GM12878 (cell line): ENCODE results near the gene ENOX2. TPM values are rescaled to one million over a fixed set of nuclear protein-coding genes. Genes with fewer than 3 reads are reported as not detected.

Experiments used
- ATAC-seq: fragments of 200-7000 bp; cut with Tn5 transposase; 3 replicates; pipeline ENCODE4 v1.9.1; 2020; ENCODE audit warnings: mild to moderate bottlenecking, moderate library complexity
- BruUV-seq: library from RNA; stranded (reverse); fragments of 400-500 nt; replicated peaks from 2 replicates; lab custom pipeline; 2021; lab: Mats Ljungman, UMichigan
- CTCF ChIA-PET: fragments of 300-600 bp; sonication (Branson Sonifier 250); formaldehyde crosslinking; extraction: SDS; loops from one replicate; lab custom pipeline; 2021; ENCODE audit warnings: inconsistent platforms; lab: Yijun Ruan, JAX
- POLR2A ChIA-PET: fragments of 350-600 bp; formaldehyde crosslinking; extraction: SDS; loops from one replicate; lab custom pipeline; 2021; ENCODE audit warnings: inconsistent platforms; lab: Charles Lee
- RAD21 ChIA-PET: fragments of 300-600 bp; sonication (Branson Sonifier 250); formaldehyde crosslinking; loops from one replicate; lab custom pipeline; 2023; ENCODE audit warnings: antibody characterized with exemption; ENCODE audit not compliant: unreplicated experiment; lab: Charles Lee
- SMC1A ChIA-PET: fragments of 300-600 bp; sonication (Branson Sonifier 250); formaldehyde crosslinking; loops from one replicate; lab custom pipeline; 2023; ENCODE audit not compliant: unreplicated experiment, uncharacterized antibody; lab: Charles Lee
- DNase-seq: peaks from one replicate; pipeline ENCODE4 v3.0.0-alpha.2; 2011; ENCODE audit warnings: low read depth, low spot score
- FAIRE-seq: peaks from 3 replicates; lab custom pipeline; 2011; peaks lifted over from hg19 to GRCh38; lab: Jason Lieb, UNC
- H2AFZ ChIP-seq: 2 replicates; pipeline ENCODE4 v1.6.0; 2011; ENCODE audit warnings: low read depth, low read length, control low read depth; ENCODE audit not compliant: control insufficient read depth
- H3K27ac ChIP-seq: 2 replicates; pipeline ENCODE4 v1.5.1; 2011; ENCODE audit warnings: control low read depth; ENCODE audit not compliant: control insufficient read depth, insufficient read depth
- H3K27me3 ChIP-seq, 2 experiments: replicated peaks in 1 of 2; 2 replicates each; pipeline versions ENCODE4 v1.6.0 to v1.6.1; 2011; ENCODE audit warnings: low read length in 1 of 2; ENCODE audit not compliant: control insufficient read depth in 2 of 2, insufficient read depth in 2 of 2
- H3K36me3 ChIP-seq, 2 experiments: 2 replicates each; pipeline ENCODE4 v1.5.1; 2011; ENCODE audit warnings: low read length in 1 of 2; ENCODE audit not compliant: control insufficient read depth in 2 of 2, insufficient read depth in 2 of 2
- H3K4me1 ChIP-seq: 2 replicates; pipeline ENCODE4 v1.6.1; 2011; ENCODE audit warnings: mild to moderate bottlenecking, low read length, moderate library complexity, mixed read lengths; ENCODE audit not compliant: control insufficient read depth, insufficient read depth
- H3K4me2 ChIP-seq: 2 replicates; pipeline ENCODE4 v1.6.0; 2011; ENCODE audit warnings: control low read depth; ENCODE audit not compliant: control insufficient read depth, insufficient read depth
- H3K4me3 ChIP-seq: fragments of 200-600 bp; sonication (generic); 2 replicates; pipeline ENCODE4 v1.5.1; 2016
- H3K79me2 ChIP-seq: 2 replicates; pipeline ENCODE4 v1.6.0; 2011; ENCODE audit warnings: low read length; ENCODE audit not compliant: control insufficient read depth, insufficient read depth
- H3K9ac ChIP-seq: 2 replicates; pipeline ENCODE4 v1.8.0; 2011; ENCODE audit warnings: low read length, control low read depth, mixed read lengths; ENCODE audit not compliant: control insufficient read depth, insufficient read depth
- H3K9me3 ChIP-seq: replicated peaks from 3 replicates; pipeline ENCODE4 v1.5.1; 2011; ENCODE audit warnings: mild to moderate bottlenecking, low read length; ENCODE audit not compliant: control insufficient read depth, insufficient read depth
- H4K20me1 ChIP-seq: 2 replicates; pipeline ENCODE4 v1.6.0; 2011; ENCODE audit not compliant: control insufficient read depth, insufficient read depth
- KDM1A ChIP-seq: fragments of 200-600 bp; sonication (generic); IDR thresholded peaks from 2 replicates; pipeline ENCODE4 v1.6.1; 2016; ENCODE audit warnings: borderline replicate concordance
- TARDBP ChIP-seq: IDR thresholded peaks from 2 replicates; pipeline ENCODE4 v1.6.1; 2016; ENCODE audit warnings: borderline replicate concordance
- WGBS: methylation state at CpG from one replicate; pipeline ENCODE4 v1.1.6; 2016; ENCODE audit warnings: low lambda C conversion rate; ENCODE audit not compliant: insufficient replicate concordance, insufficient coverage; ENCODE audit errors: missing lambda C conversion rate; 5-methylcytosine and 5-hydroxymethylcytosine counted together
- in situ Hi-C: fragments of 300-500 bp; cut with MboI; formaldehyde crosslinking; loops from 9 replicates; pipeline ENCODE4 v1.14.3; 2018; ENCODE audit warnings: mixed read lengths
- intact Hi-C: fragments of 100-400 bp; cut with micrococcal nuclease; formaldehyde crosslinking; loops from one replicate; pipeline ENCODE4 v1.14.2; 2022; ENCODE audit not compliant: unreplicated experiment
- polyA plus RNA-seq, 11 experiments: library from polyadenylated mRNA; depleted of rRNA in 4 of 11; unstranded in 6 of 11; stranded (reverse) in 5 of 11; fragments of >200 nt; fragmentation: Nextera tagmentation in 4 of 11; fragmentation: Illumina TruSeq in 1 of 11; extraction: Ambion mirVana in 4 of 11; extraction: Trizol in 1 of 11; gene quantifications; 1 replicate in 1 of 11; 2 replicates in 10 of 11; pipeline versions ENCODE4 v1.2.1 to v1.2.3, GENCODE V29; 2011 to 2016; ENCODE audit warnings: inconsistent platforms in 2 of 11, missing spikeins in 2 of 11, low read depth in 1 of 11
- total RNA-seq, 4 experiments: library from RNA; depleted of rRNA in 3 of 4; stranded (reverse); fragments of >200 nt in 3 of 4; fragmentation: Illumina TruSeq in 1 of 4; extraction: Trizol in 1 of 4; gene quantifications; 2 replicates each; pipeline versions ENCODE4 v1.2.1 to v1.2.3, GENCODE V29; 2013 to 2021
- TF ChIP-seq, protein P1 (sequence below): fragments of 150-350 bp; IDR thresholded peaks from 2 replicates; pipeline ENCODE4 v1.6.1; 2016; ENCODE audit warnings: low read depth, low read length

The ENOX2 gene
- total and polyA plus RNA-seq, 10 of the 15 experiments (the other 5 are each of a cell fraction or from before 2014, with no cell fraction given) = 3.2 to 13.0 (median 7.7) TPM

DNA sequence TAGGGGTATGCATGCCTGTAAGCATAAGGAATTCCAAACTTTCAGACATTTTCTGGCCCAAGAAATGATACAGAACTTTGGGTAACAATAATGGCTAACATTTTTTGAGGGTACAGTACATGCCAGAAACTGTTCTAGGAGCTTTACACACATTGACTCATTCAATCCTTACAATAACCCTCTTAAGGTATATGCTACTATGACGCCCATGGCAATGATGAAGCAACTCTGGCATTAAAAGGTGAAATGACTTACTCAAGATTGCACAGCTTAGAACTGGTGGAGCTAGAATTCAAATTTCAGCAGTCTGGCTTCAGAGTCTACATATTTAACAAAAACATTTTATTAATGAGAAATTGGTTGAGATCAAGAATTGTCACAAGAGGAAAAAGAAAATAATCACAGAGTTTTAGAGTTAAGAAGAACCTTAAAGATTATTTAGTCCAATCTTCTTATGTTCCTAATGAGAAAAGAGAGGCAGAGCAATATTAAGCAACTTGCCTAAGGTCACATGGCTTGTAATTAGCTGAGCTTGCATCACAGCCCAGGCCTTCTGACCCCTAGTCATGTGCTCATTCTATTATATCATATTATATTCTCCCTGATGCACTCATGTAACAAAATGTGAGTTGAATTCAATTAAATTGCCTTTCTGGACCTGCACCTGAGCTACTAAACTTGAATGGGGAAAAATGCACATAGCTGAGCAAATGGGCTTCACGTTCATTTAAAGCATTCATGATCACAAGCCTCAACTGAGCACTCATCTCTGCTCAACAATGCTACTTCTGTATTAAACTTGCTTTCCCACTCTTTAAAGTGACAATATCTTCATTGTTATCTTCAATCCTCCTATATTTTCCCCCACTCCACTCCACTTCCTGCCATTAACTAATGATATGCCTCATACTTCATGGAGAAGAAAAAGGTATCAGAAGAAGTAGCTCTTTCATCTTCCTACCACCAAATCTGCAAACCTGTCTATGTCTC, 73.2 kb downstream of the ENOX2 start:
- in situ Hi-C loops (no loop called here), intact Hi-C loops (no loop called here)
- no peak overlapping the region for H2AFZ ChIP-seq
- no peaks in the 10 kb centered on the region for H3K4me1 ChIP-seq
- H3K4me2 ChIP-seq = no peak overlapping the region
- no peaks in the 10 kb centered on the region for H3K9me3 ChIP-seq
- H3K9ac ChIP-seq = no peak overlapping the region
- no peaks in the 10 kb centered on the region for H4K20me1 ChIP-seq
- FAIRE-seq = no peak
- SMC1A ChIA-PET = interaction anchor here (1.3 kb wide), 1 partner anchor 13 kb away, joined by 3 read pairs; no protein-coding TSS in a partner anchor
- no peak for TF ChIP-seq KDM1A
- no peak for TF ChIP-seq TARDBP
- TF ChIP-seq, protein P1, sequence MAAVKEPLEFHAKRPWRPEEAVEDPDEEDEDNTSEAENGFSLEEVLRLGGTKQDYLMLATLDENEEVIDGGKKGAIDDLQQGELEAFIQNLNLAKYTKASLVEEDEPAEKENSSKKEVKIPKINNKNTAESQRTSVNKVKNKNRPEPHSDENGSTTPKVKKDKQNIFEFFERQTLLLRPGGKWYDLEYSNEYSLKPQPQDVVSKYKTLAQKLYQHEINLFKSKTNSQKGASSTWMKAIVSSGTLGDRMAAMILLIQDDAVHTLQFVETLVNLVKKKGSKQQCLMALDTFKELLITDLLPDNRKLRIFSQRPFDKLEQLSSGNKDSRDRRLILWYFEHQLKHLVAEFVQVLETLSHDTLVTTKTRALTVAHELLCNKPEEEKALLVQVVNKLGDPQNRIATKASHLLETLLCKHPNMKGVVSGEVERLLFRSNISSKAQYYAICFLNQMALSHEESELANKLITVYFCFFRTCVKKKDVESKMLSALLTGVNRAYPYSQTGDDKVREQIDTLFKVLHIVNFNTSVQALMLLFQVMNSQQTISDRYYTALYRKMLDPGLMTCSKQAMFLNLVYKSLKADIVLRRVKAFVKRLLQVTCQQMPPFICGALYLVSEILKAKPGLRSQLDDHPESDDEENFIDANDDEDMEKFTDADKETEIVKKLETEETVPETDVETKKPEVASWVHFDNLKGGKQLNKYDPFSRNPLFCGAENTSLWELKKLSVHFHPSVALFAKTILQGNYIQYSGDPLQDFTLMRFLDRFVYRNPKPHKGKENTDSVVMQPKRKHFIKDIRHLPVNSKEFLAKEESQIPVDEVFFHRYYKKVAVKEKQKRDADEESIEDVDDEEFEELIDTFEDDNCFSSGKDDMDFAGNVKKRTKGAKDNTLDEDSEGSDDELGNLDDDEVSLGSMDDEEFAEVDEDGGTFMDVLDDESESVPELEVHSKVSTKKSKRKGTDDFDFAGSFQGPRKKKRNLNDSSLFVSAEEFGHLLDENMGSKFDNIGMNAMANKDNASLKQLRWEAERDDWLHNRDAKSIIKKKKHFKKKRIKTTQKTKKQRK = no peak
- TF ChIP-seq, all 136 proteins: peak for 0
- ChIA-PET RAD21 (no interaction called here), POLR2A (no interaction called here), CTCF (interaction anchor here (0.6 kb wide), 2 partner anchors 8 to 23 kb away, joined by 3 to 4 read pairs; no protein-coding TSS in a partner anchor)
- ATAC-seq (no peak), DNase-seq (no peak)
- no TSS peak for BruUV-seq
- H3K27me3 ChIP-seq = no peaks in the 10 kb centered on the region
- WGBS = 53% methylated on average over 2 of the region's 2 CpGs
- no peaks in the 10 kb centered on the region for H3K79me2 ChIP-seq
- no peak overlapping the region for H3K4me3 ChIP-seq
- H3K36me3 ChIP-seq = no peaks in the 10 kb centered on the region
- H3K27ac ChIP-seq = no peak overlapping the region
